Left ventricle myocardium inferior (tissue), 1 donor: Measurements from ENCODE around the gene USP1. TPM values are rescaled to one million over a fixed set of nuclear protein-coding genes. Genes with fewer than 3 reads are reported as not detected.

ENCODE experiments used
- DNase-seq: peaks from one replicate; pipeline ENCODE4 v3.0.0-alpha.2; 2020
- H3K27ac ChIP-seq: fragments of 200-600 bp; replicated peaks from 2 replicates; pipeline ENCODE4 v1.8.0; 2021
- H3K27me3 ChIP-seq: fragments of 200-600 bp; 2 replicates; pipeline ENCODE4 v1.8.0; 2021; ENCODE audit warnings: low read depth
- H3K36me3 ChIP-seq: fragments of 200-600 bp; 2 replicates; pipeline ENCODE4 v1.8.0; 2021
- H3K4me1 ChIP-seq: fragments of 200-600 bp; 2 replicates; pipeline ENCODE4 v1.8.0; 2021
- H3K4me3 ChIP-seq: fragments of 200-600 bp; 2 replicates; pipeline ENCODE4 v1.8.0; 2021; ENCODE audit warnings: mild to moderate bottlenecking, moderate library complexity
- H3K9me3 ChIP-seq: fragments of 200-600 bp; replicated peaks from 2 replicates; pipeline ENCODE4 v1.8.0; 2021
- intact Hi-C: fragments of 100-400 bp; cut with micrococcal nuclease; formaldehyde crosslinking; loops from one replicate; pipeline ENCODE4 v1.11.0; 2022
- total RNA-seq: library from RNA; stranded (reverse); fragmentation: NEBNext Ultra II Directional; extraction: Animal tissue kit (Norgen Biotek cat#: 25700); gene quantifications from one replicate; pipeline ENCODE4 v1.2.1, GENCODE V29; 2021
- TF ChIP-seq, protein P1 (sequence below): fragments of 200-600 bp; IDR thresholded peaks from 2 replicates; pipeline ENCODE4 v1.8.0; 2021; ENCODE audit warnings: antibody characterized with exemption, mild to moderate bottlenecking, borderline replicate concordance
- donor health status: DM: no; HTN: yes; CAD: no; lungs with severe emphysema.

Gene USP1
- total RNA-seq, 1 donor from 2014 or later = 12.5 TPM

DNA sequence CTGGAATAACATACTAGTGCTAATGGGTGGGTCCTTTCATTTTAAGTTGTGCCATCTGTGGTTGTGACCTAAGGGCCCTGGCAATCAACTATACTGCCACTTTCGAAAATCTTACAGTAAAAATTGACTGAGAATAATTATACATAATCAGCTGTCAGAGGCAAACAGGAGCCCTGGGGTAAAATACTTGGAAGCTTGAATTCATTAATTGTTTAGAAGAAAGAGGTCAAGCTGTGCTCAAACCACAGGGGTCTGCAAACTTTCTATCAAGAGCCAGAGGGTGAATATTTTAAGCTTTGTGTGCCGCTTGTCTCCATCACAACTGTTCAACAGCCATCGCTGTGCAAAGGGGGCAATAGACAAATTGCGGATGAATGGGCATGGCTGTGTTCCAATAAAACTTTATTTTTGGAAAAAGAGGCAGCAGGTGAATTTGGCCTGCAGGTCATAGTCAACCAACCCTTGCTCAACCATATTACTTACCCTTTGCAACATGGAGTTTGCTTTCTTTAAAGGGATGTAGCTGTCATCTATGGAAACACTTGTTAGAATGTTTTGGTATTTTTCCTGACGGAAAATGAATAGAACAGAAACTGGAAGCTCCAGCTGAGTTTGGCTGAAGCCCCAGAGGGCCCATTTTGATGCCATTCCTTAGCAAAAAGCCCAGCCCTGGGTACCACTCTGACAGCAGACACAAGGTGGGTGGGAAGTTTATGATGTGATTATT is 35.7 kb upstream of the USP1 start:
- H3K27ac ChIP-seq = no peak overlapping the region
- intact Hi-C loops = no loop called here
- H3K9me3 ChIP-seq = no peaks in the 10 kb centered on the region
- H3K4me3 ChIP-seq = no peak overlapping the region
- TF ChIP-seq, protein P1, sequence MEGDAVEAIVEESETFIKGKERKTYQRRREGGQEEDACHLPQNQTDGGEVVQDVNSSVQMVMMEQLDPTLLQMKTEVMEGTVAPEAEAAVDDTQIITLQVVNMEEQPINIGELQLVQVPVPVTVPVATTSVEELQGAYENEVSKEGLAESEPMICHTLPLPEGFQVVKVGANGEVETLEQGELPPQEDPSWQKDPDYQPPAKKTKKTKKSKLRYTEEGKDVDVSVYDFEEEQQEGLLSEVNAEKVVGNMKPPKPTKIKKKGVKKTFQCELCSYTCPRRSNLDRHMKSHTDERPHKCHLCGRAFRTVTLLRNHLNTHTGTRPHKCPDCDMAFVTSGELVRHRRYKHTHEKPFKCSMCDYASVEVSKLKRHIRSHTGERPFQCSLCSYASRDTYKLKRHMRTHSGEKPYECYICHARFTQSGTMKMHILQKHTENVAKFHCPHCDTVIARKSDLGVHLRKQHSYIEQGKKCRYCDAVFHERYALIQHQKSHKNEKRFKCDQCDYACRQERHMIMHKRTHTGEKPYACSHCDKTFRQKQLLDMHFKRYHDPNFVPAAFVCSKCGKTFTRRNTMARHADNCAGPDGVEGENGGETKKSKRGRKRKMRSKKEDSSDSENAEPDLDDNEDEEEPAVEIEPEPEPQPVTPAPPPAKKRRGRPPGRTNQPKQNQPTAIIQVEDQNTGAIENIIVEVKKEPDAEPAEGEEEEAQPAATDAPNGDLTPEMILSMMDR = no peak
- H3K27me3 ChIP-seq = peaks cover 7% of the 10 kb centered on the region
- no peaks in the 10 kb centered on the region for H3K36me3 ChIP-seq
- DNase-seq = no peak
- H3K4me1 ChIP-seq = no peaks in the 10 kb centered on the region

DNA sequence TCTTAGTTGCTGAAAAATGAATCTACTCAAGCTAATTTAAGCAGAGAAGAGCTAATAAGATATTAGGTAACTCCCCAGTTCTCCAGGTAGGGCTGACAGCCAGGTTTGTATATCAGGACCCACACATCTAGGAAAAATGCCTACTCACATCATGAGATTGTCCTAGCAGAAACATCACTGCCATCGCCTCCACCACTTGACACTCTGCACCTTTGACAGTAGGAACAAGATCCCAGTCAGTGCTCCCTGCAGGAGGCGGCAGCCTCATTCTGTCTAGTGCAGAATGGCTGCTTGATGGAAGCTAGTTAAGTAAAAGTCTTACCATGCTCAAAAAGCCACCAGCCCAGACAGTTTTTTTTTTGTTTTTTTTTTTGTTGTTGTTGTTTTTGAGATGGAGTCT is 31.6 kb upstream of the USP1 start:
- TF ChIP-seq, protein P1 = no peak
- Histone ChIP-seq H3K4me3 (no peak overlapping the region), H3K27ac (no peak overlapping the region), H3K36me3 (no peaks in the 10 kb centered on the region), H3K9me3 (no peaks in the 10 kb centered on the region), H3K27me3 (peaks cover 8% of the 10 kb centered on the region), H3K4me1 (no peaks in the 10 kb centered on the region)
- intact Hi-C loops = no loop called here
- no peak for DNase-seq

DNA sequence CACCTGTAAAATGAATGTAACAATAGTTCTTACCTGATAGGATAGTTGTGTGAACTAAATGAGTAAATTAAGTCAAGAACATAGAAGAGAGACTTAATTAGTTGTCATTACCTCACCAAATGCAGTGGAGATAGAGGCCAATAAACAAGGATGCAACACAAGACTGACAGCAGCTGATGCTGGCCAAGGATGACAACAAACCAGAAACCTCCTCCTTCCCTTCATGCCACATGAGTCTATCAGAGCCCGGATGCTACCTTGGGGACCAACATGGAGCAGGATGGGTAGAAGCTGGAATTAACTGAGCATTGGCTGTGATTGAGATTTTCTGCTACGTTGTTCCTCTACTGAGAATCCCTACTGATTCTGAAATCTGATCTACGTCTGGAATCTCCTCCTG is 30.3 kb upstream of the USP1 start:
- no peak for DNase-seq
- Histone ChIP-seq H3K27me3 (peaks cover 8% of the 10 kb centered on the region), H3K27ac (no peak overlapping the region), H3K4me1 (no peaks in the 10 kb centered on the region), H3K36me3 (no peaks in the 10 kb centered on the region), H3K9me3 (no peaks in the 10 kb centered on the region), H3K4me3 (no peak overlapping the region)
- intact Hi-C loops = loop anchor here (2.0 kb wide), 1 partner anchor 232 kb away; no protein-coding TSS in a partner anchor
- TF ChIP-seq, protein P1 = no peak

DNA sequence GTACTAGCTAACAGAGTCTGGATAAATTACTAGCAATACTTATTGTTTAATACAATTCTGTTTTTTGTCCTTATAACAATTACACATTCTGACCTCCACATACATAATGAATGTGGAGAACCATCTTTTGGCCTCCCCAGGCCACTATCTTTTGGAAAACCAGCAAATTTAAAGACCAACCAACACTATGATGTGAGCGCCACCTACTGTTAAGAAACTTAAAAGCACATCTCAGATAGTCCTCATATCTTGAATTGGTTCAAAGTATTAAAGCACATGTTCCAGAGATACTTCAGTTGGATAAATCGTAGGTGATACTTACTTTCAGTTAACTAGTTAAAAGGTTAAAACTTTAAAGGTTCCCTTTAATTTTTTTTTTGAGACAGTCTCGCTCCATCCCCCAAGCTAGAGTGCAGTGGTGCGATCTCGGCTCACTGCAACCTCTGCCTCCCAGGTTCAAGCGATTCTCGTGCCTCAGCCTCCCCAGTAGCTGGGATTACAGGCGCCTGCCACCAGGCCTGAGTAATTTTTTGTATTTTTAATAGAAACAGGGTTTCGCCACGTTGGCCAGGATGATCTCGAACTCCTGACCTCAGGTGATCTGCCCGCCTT is 29.3 kb upstream of the USP1 start:
- TF ChIP-seq, protein P1 = peak; percentile 84
- H3K4me1 ChIP-seq = no peaks in the 10 kb centered on the region
- no peaks in the 10 kb centered on the region for H3K36me3 ChIP-seq
- intact Hi-C loops = loop anchor here (2.0 kb wide), 1 partner anchor 233 kb away; no protein-coding TSS in a partner anchor
- no peak overlapping the region for H3K4me3 ChIP-seq
- no peak for DNase-seq
- no peak overlapping the region for H3K27ac ChIP-seq
- H3K9me3 ChIP-seq = no peaks in the 10 kb centered on the region
- H3K27me3 ChIP-seq = peaks cover 18% of the 10 kb centered on the region

DNA sequence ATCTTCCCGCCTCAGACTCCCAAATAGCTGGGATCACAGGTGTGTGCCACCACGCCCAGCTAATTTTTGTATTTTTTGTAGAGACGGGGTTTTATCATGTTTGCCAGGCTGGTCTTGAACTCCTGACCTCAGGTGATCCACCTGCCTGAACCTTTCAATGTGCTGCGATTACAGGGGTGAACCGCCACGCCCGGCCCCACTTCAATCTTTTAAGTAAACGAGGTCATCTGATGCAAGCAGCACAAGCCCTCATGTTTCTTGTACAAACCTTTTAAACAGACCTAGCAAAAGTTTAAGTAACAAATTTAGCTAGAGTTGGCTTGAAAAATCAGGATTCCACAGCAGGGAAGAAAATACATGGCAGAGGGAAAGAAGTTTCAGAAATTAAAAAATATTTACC is 21.2 kb upstream of the USP1 start:
- no peak for DNase-seq
- H3K36me3 ChIP-seq = no peaks in the 10 kb centered on the region
- no peak overlapping the region for H3K4me3 ChIP-seq
- H3K27me3 ChIP-seq = peaks cover 17% of the 10 kb centered on the region
- no peaks in the 10 kb centered on the region for H3K4me1 ChIP-seq
- TF ChIP-seq, protein P1 = no peak
- no peak overlapping the region for H3K27ac ChIP-seq
- no peaks in the 10 kb centered on the region for H3K9me3 ChIP-seq
- intact Hi-C loops = no loop called here
